ENCODE data around the gene CYP2B6.

GRCh38 chr19:41027273-41027967 lies 36.3 kb downstream of the CYP2B6 start:
- TF ChIP-seq POLR2A (IDR thresholded peaks at IDR 0.05) (no peak), CTCF (IDR thresholded peaks at IDR 0.05) (no peak)
